WTC11 (cell line): ENCODE data around the gene RFNG. TPM values are rescaled to one million over a fixed set of nuclear protein-coding genes. Genes with fewer than 3 reads are reported as not detected.

Source experiments
- ATAC-seq: fragments of 200-7000 bp; cut with Tn5 transposase; 2 replicates; pipeline ENCODE4 v1.10.0; 2021; ENCODE audit warnings: mild to moderate bottlenecking, moderate library complexity
- CTCF ChIA-PET: fragments of 300-600 bp; sonication (Branson Sonifier 250); formaldehyde crosslinking; loops from one replicate; lab custom pipeline; 2021; ENCODE audit warnings: antibody characterized with exemption; lab: Charles Lee
- POLR2A ChIA-PET: fragments of 350-600 bp; sonication (Branson Sonifier 250); formaldehyde crosslinking; loops from one replicate; lab custom pipeline; 2021; ENCODE audit warnings: antibody characterized with exemption; lab: Charles Lee
- DNase-seq: peaks from one replicate; pipeline ENCODE4 v3.0.0; 2021; ENCODE audit warnings: low spot score
- H3K27ac Mint-ChIP-seq: 2 replicates; pipeline ENCODE4 v1.8.0; 2021; ENCODE audit warnings: mixed read lengths
- H3K27me3 Mint-ChIP-seq: 2 replicates; pipeline ENCODE4 v1.8.0; 2021; ENCODE audit warnings: low read depth, mild to moderate bottlenecking, moderate library complexity, mixed read lengths
- H3K36me3 Mint-ChIP-seq: 2 replicates; pipeline ENCODE4 v1.8.0; 2021; ENCODE audit warnings: mixed read lengths
- H3K4me1 Mint-ChIP-seq: 2 replicates; pipeline ENCODE4 v1.8.0; 2022; ENCODE audit warnings: mixed read lengths
- H3K4me3 Mint-ChIP-seq: 2 replicates; pipeline ENCODE4 v1.8.0; 2021; ENCODE audit warnings: mild to moderate bottlenecking, moderate library complexity, mixed read lengths
- H3K9me3 Mint-ChIP-seq: 2 replicates; pipeline ENCODE4 v1.8.0; 2021; ENCODE audit warnings: mixed read lengths
- ATF1 ChIP-seq: sonication (generic); formaldehyde crosslinking; IDR thresholded peaks from 2 replicates; pipeline ENCODE4 v1.8.1; 2023; ENCODE audit warnings: mild to moderate bottlenecking, moderate library complexity, missing genetic modification reagents
- CREM ChIP-seq: sonication (generic); formaldehyde crosslinking; IDR thresholded peaks from 2 replicates; pipeline ENCODE4 v1.8.1; 2022; ENCODE audit warnings: mild to moderate bottlenecking, missing genetic modification reagents, moderate library complexity
- ESRRA ChIP-seq: sonication (generic); formaldehyde crosslinking; IDR thresholded peaks from 2 replicates; pipeline ENCODE4 v1.8.1; 2022; ENCODE audit warnings: mild to moderate bottlenecking, missing genetic modification reagents, borderline replicate concordance
- FOXJ3 ChIP-seq: sonication (generic); formaldehyde crosslinking; IDR thresholded peaks from 2 replicates; pipeline ENCODE4 v1.9.0; 2021; ENCODE audit warnings: missing genetic modification reagents, mild to moderate bottlenecking, borderline replicate concordance
- KAT7 ChIP-seq: sonication (generic); formaldehyde crosslinking; IDR thresholded peaks from 2 replicates; pipeline ENCODE4 v1.8.1; 2023; ENCODE audit warnings: missing genetic modification reagents, mild to moderate bottlenecking, borderline replicate concordance
- RELA ChIP-seq: sonication (generic); formaldehyde crosslinking; IDR thresholded peaks from 2 replicates; pipeline ENCODE4 v1.8.1; 2022; ENCODE audit warnings: missing genetic modification reagents, mild to moderate bottlenecking, borderline replicate concordance
- RORB ChIP-seq: fragments of 250-450 bp; sonication (Bioruptor Pico); IDR thresholded peaks from 2 replicates; pipeline ENCODE4 v1.9.0; 2021; ENCODE audit warnings: mild to moderate bottlenecking
- SOX15 ChIP-seq: fragments of 250-450 bp; sonication (Bioruptor Pico); IDR thresholded peaks from 2 replicates; pipeline ENCODE4 v1.9.0; 2021; ENCODE audit warnings: mild to moderate bottlenecking
- ZNF121 ChIP-seq: sonication (generic); formaldehyde crosslinking; IDR thresholded peaks from 2 replicates; pipeline ENCODE4 v1.8.0; 2023; ENCODE audit warnings: missing genetic modification reagents
- ZNF138 ChIP-seq: sonication (generic); formaldehyde crosslinking; conservative IDR thresholded peaks from 2 replicates; pipeline ENCODE4 v1.8.1; 2022; ENCODE audit warnings: mild to moderate bottlenecking, moderate library complexity, missing genetic modification reagents
- ZNF396 ChIP-seq: fragments of 250-450 bp; sonication (Bioruptor Pico); IDR thresholded peaks from 2 replicates; pipeline ENCODE4 v1.8.0; 2021; ENCODE audit warnings: mild to moderate bottlenecking, moderate library complexity, borderline replicate concordance
- total RNA-seq: library from RNA; stranded (reverse); gene quantifications from 3 replicates; pipeline ENCODE4 v1.2.3, GENCODE V29; 2021
- TF ChIP-seq, protein P1 (sequence below): sonication (generic); formaldehyde crosslinking; IDR thresholded peaks from 2 replicates; pipeline ENCODE4 v1.8.0; 2022; ENCODE audit warnings: missing genetic modification reagents
- TF ChIP-seq, protein P2 (sequence below): sonication (generic); formaldehyde crosslinking; IDR thresholded peaks from 2 replicates; pipeline ENCODE4 v1.8.1; 2023; ENCODE audit warnings: mild to moderate bottlenecking, moderate library complexity, missing genetic modification reagents
- TF ChIP-seq, protein P3 (sequence below): fragments of 250-450 bp; sonication (Bioruptor Pico); IDR thresholded peaks from 2 replicates; pipeline ENCODE4 v1.8.0; 2021; ENCODE audit warnings: mild to moderate bottlenecking
- TF ChIP-seq, protein P4 (sequence below): sonication (generic); formaldehyde crosslinking; IDR thresholded peaks from 2 replicates; pipeline ENCODE4 v1.8.1; 2022; ENCODE audit warnings: mild to moderate bottlenecking, moderate library complexity, missing genetic modification reagents
- TF ChIP-seq, protein P5 (sequence below): sonication (generic); formaldehyde crosslinking; conservative IDR thresholded peaks from 2 replicates; pipeline ENCODE4 v1.8.1; 2023; ENCODE audit warnings: mild to moderate bottlenecking, low read depth, missing genetic modification reagents, moderate library complexity
- TF ChIP-seq, protein P6 (sequence below): sonication (generic); formaldehyde crosslinking; IDR thresholded peaks from 2 replicates; pipeline ENCODE4 v1.8.1; 2022; ENCODE audit warnings: missing genetic modification reagents, borderline replicate concordance

The RFNG gene
- total RNA-seq, 1 experiment from 2014 or later = 41.6 TPM

DNA sequence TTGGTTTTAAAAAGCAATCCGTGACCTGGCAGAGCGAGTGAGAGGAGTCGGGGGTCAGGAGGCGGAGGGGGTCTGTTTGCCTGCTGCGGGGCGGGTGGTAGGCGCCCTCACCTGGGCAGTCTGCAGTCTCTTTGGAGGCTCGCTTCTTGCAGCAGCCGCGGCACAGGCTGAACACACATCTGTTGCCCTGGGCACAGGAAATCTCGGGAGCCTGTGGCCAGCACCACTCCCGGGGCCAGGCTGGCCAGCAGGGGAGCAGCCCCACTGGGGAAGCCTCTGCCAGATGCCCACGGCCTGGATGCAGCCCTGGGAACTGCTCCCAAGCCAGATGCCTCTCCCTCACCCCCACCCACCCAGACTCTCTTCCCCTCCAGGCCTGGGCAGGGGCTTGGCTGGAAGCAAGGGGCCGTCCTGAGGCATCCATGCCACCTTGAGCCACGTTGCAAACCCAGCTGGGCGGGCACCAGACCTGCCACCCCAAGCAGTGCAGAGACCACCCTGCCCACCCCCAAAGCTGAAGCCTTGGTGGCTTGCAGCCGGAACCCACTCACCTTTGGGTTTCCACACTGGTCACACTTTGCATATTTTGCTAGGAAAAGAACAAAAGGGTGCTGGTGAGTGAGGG is 6.7 kb upstream of the RFNG start:
- ChIA-PET CTCF (interaction anchor here (2.9 kb wide), 1 partner anchor 21 kb away, joined by 11 read pairs; the partner anchor contains the start of gene DCXR), POLR2A (interaction anchor here (1.5 kb wide), 1 partner anchor 28 kb away, joined by 4 read pairs; no protein-coding TSS in a partner anchor)
- Mint-ChIP-seq H3K9me3 (no peaks in the 10 kb centered on the region), H3K36me3 (peaks cover 8% of the 10 kb centered on the region; the same call in 1 of the 2 replicates), H3K27ac (no peak overlapping the region), H3K27me3 (no peaks in the 10 kb centered on the region), H3K4me1 (no peaks in the 10 kb centered on the region), H3K4me3 (no peak overlapping the region)
- ATAC-seq (peak; percentile 33; the same call in 1 of the 2 replicates), DNase-seq (no peak)
- TF ChIP-seq ZNF396 (CRISPR knock-in tag) = no peak

DNA sequence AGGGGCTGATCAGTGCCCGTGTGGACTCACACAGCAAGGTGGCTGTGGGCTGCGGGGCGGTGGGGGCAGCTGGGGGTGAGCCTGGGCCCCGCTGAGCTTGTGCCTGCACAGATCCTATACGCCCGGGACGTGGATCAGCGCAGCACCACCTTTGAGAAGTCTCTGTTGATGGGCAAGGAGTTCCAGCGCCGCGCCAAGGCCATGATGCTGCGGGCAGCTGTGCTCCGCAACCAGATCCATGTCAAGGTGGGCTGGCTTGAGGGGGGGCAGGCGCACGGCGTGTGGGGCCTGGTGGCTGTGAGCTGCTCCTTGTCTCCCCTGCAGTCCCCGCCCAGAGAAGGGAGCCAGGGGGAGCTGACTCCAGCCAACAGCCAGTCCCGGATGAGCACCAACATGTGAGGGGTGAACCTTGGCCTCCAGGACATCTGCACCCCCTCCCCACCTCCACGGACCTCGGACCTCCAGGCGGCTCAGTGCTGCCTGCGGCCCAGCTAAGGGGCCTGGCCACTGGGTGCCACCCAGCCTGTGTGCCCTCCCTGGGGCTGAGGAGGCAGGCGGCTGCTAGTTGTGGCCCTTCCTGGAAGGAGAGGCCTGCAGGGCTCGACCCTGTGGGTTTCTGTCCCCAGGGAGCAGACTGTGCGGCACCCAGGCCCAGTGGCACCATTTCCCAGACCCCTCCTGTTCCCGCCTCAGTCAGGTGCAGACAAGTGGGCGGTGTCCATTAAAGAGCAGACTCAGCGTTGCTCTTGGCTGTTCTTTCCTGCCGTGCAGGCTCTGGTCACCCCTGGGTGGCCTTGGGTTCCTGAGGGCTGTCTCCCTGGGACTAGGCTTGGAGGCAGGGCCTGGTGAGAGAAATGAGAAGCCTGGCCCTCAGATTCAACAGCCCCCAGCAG is 5.4 kb upstream of the RFNG start:
- Mint-ChIP-seq H3K4me1 (no peaks in the 10 kb centered on the region), H3K9me3 (no peaks in the 10 kb centered on the region), H3K27me3 (no peaks in the 10 kb centered on the region), H3K27ac (no peak overlapping the region), H3K36me3 (peaks cover 8% of the 10 kb centered on the region; the same call in 1 of the 2 replicates), H3K4me3 (no peak overlapping the region)
- CTCF ChIA-PET = interaction anchor here (1.0 to 2.9 kb wide), 2 partner anchors 19 to 26 kb away, joined by 3 to 11 read pairs; partner anchors contain the start of gene DCXR
- ATAC-seq (no peak), DNase-seq (no peak)
- no peak for TF ChIP-seq ZNF121
- no peak for TF ChIP-seq FOXJ3 (CRISPR knock-in tag)
- TF ChIP-seq, protein P1, sequence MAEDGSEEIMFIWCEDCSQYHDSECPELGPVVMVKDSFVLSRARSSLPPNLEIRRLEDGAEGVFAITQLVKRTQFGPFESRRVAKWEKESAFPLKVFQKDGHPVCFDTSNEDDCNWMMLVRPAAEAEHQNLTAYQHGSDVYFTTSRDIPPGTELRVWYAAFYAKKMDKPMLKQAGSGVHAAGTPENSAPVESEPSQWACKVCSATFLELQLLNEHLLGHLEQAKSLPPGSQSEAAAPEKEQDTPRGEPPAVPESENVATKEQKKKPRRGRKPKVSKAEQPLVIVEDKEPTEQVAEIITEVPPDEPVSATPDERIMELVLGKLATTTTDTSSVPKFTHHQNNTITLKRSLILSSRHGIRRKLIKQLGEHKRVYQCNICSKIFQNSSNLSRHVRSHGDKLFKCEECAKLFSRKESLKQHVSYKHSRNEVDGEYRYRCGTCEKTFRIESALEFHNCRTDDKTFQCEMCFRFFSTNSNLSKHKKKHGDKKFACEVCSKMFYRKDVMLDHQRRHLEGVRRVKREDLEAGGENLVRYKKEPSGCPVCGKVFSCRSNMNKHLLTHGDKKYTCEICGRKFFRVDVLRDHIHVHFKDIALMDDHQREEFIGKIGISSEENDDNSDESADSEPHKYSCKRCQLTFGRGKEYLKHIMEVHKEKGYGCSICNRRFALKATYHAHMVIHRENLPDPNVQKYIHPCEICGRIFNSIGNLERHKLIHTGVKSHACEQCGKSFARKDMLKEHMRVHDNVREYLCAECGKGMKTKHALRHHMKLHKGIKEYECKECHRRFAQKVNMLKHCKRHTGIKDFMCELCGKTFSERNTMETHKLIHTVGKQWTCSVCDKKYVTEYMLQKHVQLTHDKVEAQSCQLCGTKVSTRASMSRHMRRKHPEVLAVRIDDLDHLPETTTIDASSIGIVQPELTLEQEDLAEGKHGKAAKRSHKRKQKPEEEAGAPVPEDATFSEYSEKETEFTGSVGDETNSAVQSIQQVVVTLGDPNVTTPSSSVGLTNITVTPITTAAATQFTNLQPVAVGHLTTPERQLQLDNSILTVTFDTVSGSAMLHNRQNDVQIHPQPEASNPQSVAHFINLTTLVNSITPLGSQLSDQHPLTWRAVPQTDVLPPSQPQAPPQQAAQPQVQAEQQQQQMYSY (CRISPR knock-in tag) = no peak
- no peak for TF ChIP-seq ZNF138 (CRISPR knock-in tag)
- TF ChIP-seq, protein P2, sequence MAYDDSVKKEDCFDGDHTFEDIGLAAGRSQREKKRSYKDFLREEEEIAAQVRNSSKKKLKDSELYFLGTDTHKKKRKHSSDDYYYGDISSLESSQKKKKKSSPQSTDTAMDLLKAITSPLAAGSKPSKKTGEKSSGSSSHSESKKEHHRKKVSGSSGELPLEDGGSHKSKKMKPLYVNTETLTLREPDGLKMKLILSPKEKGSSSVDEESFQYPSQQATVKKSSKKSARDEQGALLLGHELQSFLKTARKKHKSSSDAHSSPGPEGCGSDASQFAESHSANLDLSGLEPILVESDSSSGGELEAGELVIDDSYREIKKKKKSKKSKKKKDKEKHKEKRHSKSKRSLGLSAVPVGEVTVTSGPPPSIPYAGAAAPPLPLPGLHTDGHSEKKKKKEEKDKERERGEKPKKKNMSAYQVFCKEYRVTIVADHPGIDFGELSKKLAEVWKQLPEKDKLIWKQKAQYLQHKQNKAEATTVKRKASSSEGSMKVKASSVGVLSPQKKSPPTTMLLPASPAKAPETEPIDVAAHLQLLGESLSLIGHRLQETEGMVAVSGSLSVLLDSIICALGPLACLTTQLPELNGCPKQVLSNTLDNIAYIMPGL (CRISPR knock-in tag) = no peak
- TF ChIP-seq, protein P3, sequence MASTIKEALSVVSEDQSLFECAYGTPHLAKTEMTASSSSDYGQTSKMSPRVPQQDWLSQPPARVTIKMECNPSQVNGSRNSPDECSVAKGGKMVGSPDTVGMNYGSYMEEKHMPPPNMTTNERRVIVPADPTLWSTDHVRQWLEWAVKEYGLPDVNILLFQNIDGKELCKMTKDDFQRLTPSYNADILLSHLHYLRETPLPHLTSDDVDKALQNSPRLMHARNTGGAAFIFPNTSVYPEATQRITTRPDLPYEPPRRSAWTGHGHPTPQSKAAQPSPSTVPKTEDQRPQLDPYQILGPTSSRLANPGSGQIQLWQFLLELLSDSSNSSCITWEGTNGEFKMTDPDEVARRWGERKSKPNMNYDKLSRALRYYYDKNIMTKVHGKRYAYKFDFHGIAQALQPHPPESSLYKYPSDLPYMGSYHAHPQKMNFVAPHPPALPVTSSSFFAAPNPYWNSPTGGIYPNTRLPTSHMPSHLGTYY (CRISPR knock-in tag) = no peak
- no peak for TF ChIP-seq ATF1 (CRISPR knock-in tag)
- TF ChIP-seq KAT7 (CRISPR knock-in tag) = no peak
- no peak for TF ChIP-seq CREM (CRISPR knock-in tag)
- TF ChIP-seq, protein P4, sequence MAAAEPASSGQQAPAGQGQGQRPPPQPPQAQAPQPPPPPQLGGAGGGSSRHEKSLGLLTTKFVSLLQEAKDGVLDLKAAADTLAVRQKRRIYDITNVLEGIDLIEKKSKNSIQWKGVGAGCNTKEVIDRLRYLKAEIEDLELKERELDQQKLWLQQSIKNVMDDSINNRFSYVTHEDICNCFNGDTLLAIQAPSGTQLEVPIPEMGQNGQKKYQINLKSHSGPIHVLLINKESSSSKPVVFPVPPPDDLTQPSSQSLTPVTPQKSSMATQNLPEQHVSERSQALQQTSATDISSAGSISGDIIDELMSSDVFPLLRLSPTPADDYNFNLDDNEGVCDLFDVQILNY = no peak
- no peak for TF ChIP-seq SOX15 (CRISPR knock-in tag)
- no peak for TF ChIP-seq RORB (CRISPR knock-in tag)
- TF ChIP-seq ESRRA (CRISPR knock-in tag) = no peak
- TF ChIP-seq, protein P5, sequence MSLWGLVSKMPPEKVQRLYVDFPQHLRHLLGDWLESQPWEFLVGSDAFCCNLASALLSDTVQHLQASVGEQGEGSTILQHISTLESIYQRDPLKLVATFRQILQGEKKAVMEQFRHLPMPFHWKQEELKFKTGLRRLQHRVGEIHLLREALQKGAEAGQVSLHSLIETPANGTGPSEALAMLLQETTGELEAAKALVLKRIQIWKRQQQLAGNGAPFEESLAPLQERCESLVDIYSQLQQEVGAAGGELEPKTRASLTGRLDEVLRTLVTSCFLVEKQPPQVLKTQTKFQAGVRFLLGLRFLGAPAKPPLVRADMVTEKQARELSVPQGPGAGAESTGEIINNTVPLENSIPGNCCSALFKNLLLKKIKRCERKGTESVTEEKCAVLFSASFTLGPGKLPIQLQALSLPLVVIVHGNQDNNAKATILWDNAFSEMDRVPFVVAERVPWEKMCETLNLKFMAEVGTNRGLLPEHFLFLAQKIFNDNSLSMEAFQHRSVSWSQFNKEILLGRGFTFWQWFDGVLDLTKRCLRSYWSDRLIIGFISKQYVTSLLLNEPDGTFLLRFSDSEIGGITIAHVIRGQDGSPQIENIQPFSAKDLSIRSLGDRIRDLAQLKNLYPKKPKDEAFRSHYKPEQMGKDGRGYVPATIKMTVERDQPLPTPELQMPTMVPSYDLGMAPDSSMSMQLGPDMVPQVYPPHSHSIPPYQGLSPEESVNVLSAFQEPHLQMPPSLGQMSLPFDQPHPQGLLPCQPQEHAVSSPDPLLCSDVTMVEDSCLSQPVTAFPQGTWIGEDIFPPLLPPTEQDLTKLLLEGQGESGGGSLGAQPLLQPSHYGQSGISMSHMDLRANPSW (CRISPR knock-in tag) = no peak
- TF ChIP-seq, protein P6, sequence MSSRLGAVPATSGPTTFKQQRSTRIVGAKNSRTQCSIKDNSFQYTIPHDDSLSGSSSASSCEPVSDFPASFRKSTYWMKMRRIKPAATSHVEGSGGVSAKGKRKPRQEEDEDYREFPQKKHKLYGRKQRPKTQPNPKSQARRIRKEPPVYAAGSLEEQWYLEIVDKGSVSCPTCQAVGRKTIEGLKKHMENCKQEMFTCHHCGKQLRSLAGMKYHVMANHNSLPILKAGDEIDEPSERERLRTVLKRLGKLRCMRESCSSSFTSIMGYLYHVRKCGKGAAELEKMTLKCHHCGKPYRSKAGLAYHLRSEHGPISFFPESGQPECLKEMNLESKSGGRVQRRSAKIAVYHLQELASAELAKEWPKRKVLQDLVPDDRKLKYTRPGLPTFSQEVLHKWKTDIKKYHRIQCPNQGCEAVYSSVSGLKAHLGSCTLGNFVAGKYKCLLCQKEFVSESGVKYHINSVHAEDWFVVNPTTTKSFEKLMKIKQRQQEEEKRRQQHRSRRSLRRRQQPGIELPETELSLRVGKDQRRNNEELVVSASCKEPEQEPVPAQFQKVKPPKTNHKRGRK (CRISPR knock-in tag) = no peak
- no peak for TF ChIP-seq RELA (CRISPR knock-in tag)
- POLR2A ChIA-PET = no interaction called here
